K562 (cell line): Measurements from ENCODE around the gene FAR2. TPM values are rescaled to one million over a fixed set of nuclear protein-coding genes. Genes with fewer than 3 reads are reported as not detected.
A peak's percentile ranks its signal among the peaks of the same experiment; 100 is the strongest.

ENCODE experiments used
- CBX8 ChIP-seq: fragments of 200-600 bp; sonication (generic); IDR thresholded peaks from 2 replicates; pipeline ENCODE4 v1.6.1; 2012; ENCODE audit warnings: borderline replicate concordance, mixed run types, low read depth, mild to moderate bottlenecking, moderate library complexity, mixed read lengths, low read length, control low read depth, inconsistent platforms; ENCODE audit not compliant: poor library complexity, severe bottlenecking; ENCODE audit errors: extremely low read depth
- CEBPZ ChIP-seq: fragments of 150-350 bp; IDR thresholded peaks from 2 replicates; pipeline ENCODE4 v1.6.1; 2014; ENCODE audit warnings: low read depth, mild to moderate bottlenecking, low read length, borderline replicate concordance
- CSDE1 ChIP-seq, 2 experiments: fragments of 450-650 bp; IDR thresholded peaks; 2 replicates each; pipeline ENCODE4 v1.6.1; 2016; ENCODE audit warnings: mild to moderate bottlenecking in 1 of 2
- CTBP1 ChIP-seq: fragments of 450-650 bp; IDR thresholded peaks from 2 replicates; pipeline ENCODE4 v1.6.1; 2016; ENCODE audit warnings: borderline replicate concordance
- DPF2 ChIP-seq: fragments of 450-650 bp; IDR thresholded peaks from 2 replicates; pipeline ENCODE4 v1.6.1; 2016
- EP300 ChIP-seq: IDR thresholded peaks from 2 replicates; pipeline ENCODE4 v1.6.1; 2012; ENCODE audit warnings: low read length, improper control_type of control experiment
- EP400 ChIP-seq: fragments of 450-650 bp; IDR thresholded peaks from 2 replicates; pipeline ENCODE4 v1.6.1; 2017; ENCODE audit warnings: antibody characterized with exemption, mild to moderate bottlenecking, moderate library complexity
- HMG20A ChIP-seq: fragments of 450-650 bp; formaldehyde crosslinking; conservative IDR thresholded peaks from 2 replicates; pipeline ENCODE4 v1.4.0; 2020; ENCODE audit warnings: mild to moderate bottlenecking, mixed read lengths
- MTA1 ChIP-seq: fragments of 450-650 bp; IDR thresholded peaks from 2 replicates; pipeline ENCODE4 v1.6.1; 2017; ENCODE audit warnings: borderline replicate concordance
- MTA2 ChIP-seq: fragments of 450-650 bp; IDR thresholded peaks from 2 replicates; pipeline ENCODE4 v1.6.1; 2016; ENCODE audit warnings: low read depth
- NCOA2 ChIP-seq, 2 experiments: fragments of 450-650 bp; IDR thresholded peaks; 2 replicates each; pipeline ENCODE4 v1.6.1; 2018; ENCODE audit warnings: mild to moderate bottlenecking in 2 of 2, moderate library complexity in 1 of 2; ENCODE audit not compliant: partially characterized antibody in 2 of 2
- NCOR1 ChIP-seq: fragments of 450-650 bp; IDR thresholded peaks from 2 replicates; pipeline ENCODE4 v1.6.1; 2016; ENCODE audit warnings: mild to moderate bottlenecking, moderate library complexity
- NR2F6 ChIP-seq: fragments of 450-650 bp; formaldehyde crosslinking; IDR thresholded peaks from 2 replicates; pipeline ENCODE4 v1.4.0; 2020; ENCODE audit warnings: mild to moderate bottlenecking
- SMC3 ChIP-seq: conservative IDR thresholded peaks from 2 replicates; pipeline ENCODE4 v1.6.1; 2011; ENCODE audit warnings: low read depth, low read length, improper control_type of control experiment; ENCODE audit not compliant: insufficient read depth
- ZBTB2 ChIP-seq: fragments of 450-650 bp; IDR thresholded peaks from 2 replicates; pipeline ENCODE4 v1.6.1; 2016; ENCODE audit warnings: antibody characterized with exemption
- ZNF511 ChIP-seq: sonication (generic); formaldehyde crosslinking; IDR thresholded peaks from 2 replicates; pipeline ENCODE4 v1.8.0; 2022; ENCODE audit warnings: mild to moderate bottlenecking, missing genetic modification reagents
- ZNF586 ChIP-seq: fragments of 450-650 bp; formaldehyde crosslinking; conservative IDR thresholded peaks from 2 replicates; pipeline ENCODE4 v1.4.0; 2020; ENCODE audit warnings: mild to moderate bottlenecking, moderate library complexity
- ZNF609 ChIP-seq: sonication (generic); formaldehyde crosslinking; IDR thresholded peaks from 2 replicates; pipeline ENCODE4 v1.8.1; 2023; ENCODE audit warnings: missing genetic modification reagents, mild to moderate bottlenecking, borderline replicate concordance
- polyA plus RNA-seq, 8 experiments: library from polyadenylated mRNA; depleted of rRNA in 4 of 8; stranded (reverse) in 5 of 8; unstranded in 3 of 8; fragments of >200 nt; fragmentation: Nextera tagmentation in 2 of 8; fragmentation: Illumina TruSeq in 1 of 8; extraction: Ambion mirVana in 2 of 8; extraction: Trizol in 1 of 8; gene quantifications; 2 replicates each; pipeline versions ENCODE4 v1.2.1 to v1.2.3, GENCODE V29; 2011 to 2014; ENCODE audit warnings: inconsistent platforms in 1 of 8, missing spikeins in 1 of 8
- total RNA-seq, 7 experiments: library from RNA; depleted of rRNA in 6 of 7; stranded (reverse); fragments of >200 nt in 6 of 7; fragmentation: Illumina TruSeq in 2 of 7; extraction: Trizol in 2 of 7; gene quantifications; 2 replicates each; pipeline versions ENCODE4 v1.2.1 to v1.2.3, GENCODE V29; 2011 to 2021; ENCODE audit warnings: low replicate concordance in 1 of 7

Gene FAR2
- total and polyA plus RNA-seq, 9 of the 15 experiments (the other 6 are each of a cell fraction or from before 2014, with no cell fraction given), result 5.0 to 13.4 (median 8.5) TPM

- TF ChIP-seq ZNF609 (CRISPR knock-in tag) (no peak), ZNF511 (CRISPR knock-in tag) (no peak), MTA2 (no peak), EP300 (no peak), ZBTB2 (no peak), NR2F6 (no peak), CEBPZ (no peak), CTBP1 (peak; percentile 25; the same call in 1 of the 2 replicates), DPF2 (no peak), CSDE1 (IDR thresholded peaks at IDR 0.05) (no peak), ZNF586 (CRISPR knock-in tag) (no peak), HMG20A (CRISPR knock-in tag) (no peak), MTA1 (no peak), EP400 (no peak), CBX8 (no peak), SMC3 (peak; percentile 68; the same call in 1 of the 2 replicates), NCOR1 (no peak), NCOA2 (IDR thresholded peaks at IDR 0.05; ENCODE audit: partially characterized antibody in 2 of 2) (no peak)
Measured at GRCh38 chr12:29317556-29318363, 168.7 kb downstream of the FAR2 start (continued).
